Prostate gland (tissue), 2 donors: ENCODE measurements around the gene COMMD1. TPM values are rescaled to one million over a fixed set of nuclear protein-coding genes. Genes with fewer than 3 reads are reported as not detected.

ENCODE experiments used
- DNase-seq: peaks from one replicate; pipeline ENCODE4 v3.0.0-alpha.2; 2019; ENCODE audit warnings: low spot score
- H3K27ac ChIP-seq, 2 donors: fragments of 200-600 bp; sonication (generic); 2 replicates each; pipeline ENCODE4 v1.5.1; 2017 to 2019
- H3K27me3 ChIP-seq: fragments of 200-600 bp; sonication (generic); replicated peaks from 2 replicates; pipeline ENCODE4 v1.5.1; 2019; ENCODE audit not compliant: insufficient read depth
- H3K36me3 ChIP-seq, 2 donors: fragments of 200-600 bp; sonication (generic); 1 replicate in 1 of 2; 2 replicates in 1 of 2; pipeline versions ENCODE4 v1.5.1 to v1.8.1; 2017 to 2019
- H3K4me1 ChIP-seq: fragments of 200-600 bp; sonication (generic); replicated peaks from 2 replicates; pipeline ENCODE4 v1.5.1; 2019
- H3K4me3 ChIP-seq, 2 donors: fragments of 200-600 bp; sonication (generic); 2 replicates each; pipeline ENCODE4 v1.5.1; 2017 to 2019
- H3K9me3 ChIP-seq: fragments of 200-600 bp; sonication (generic); 2 replicates; pipeline ENCODE4 v1.5.1; 2017
- POLR2A ChIP-seq: fragments of 450-650 bp; IDR thresholded peaks from one replicate; pipeline ENCODE4 v1.6.1; 2016; ENCODE audit warnings: antibody characterized with exemption, mild to moderate bottlenecking
- POLR2AphosphoS5 ChIP-seq: sonication (generic); formaldehyde crosslinking; IDR thresholded peaks from one replicate; pipeline ENCODE4 v1.6.1; 2017; ENCODE audit warnings: antibody characterized with exemption
- WGBS: methylation state at CpG from one replicate; pipeline ENCODE4 v1.1.5; 2018; 5-methylcytosine and 5-hydroxymethylcytosine counted together
- intact Hi-C: fragments of 100-400 bp; cut with DNase I; formaldehyde crosslinking; loops from one replicate; pipeline ENCODE4 v1.14.2; 2022
- total RNA-seq, 2 donors: library from RNA; depleted of rRNA; stranded (reverse); fragments of >200 nt; gene quantifications; one replicate each; pipeline ENCODE4 v1.1.0, GENCODE V29; 2016
- TF ChIP-seq, protein P1 (sequence below), 4 experiments: fragments of 200-600 bp in 2 of 4; fragments of 450-650 bp in 2 of 4; sonication (generic) in 2 of 4; IDR thresholded peaks; 1 replicate in 3 of 4; 2 replicates in 1 of 4; pipeline ENCODE4 v1.5.1; 2016 to 2019; ENCODE audit warnings: antibody characterized with exemption in 4 of 4, mild to moderate bottlenecking in 2 of 4, moderate library complexity in 2 of 4

Gene COMMD1
- total RNA-seq, 2 donors from 2014 or later = 41.9 to 63.9 TPM

DNA sequence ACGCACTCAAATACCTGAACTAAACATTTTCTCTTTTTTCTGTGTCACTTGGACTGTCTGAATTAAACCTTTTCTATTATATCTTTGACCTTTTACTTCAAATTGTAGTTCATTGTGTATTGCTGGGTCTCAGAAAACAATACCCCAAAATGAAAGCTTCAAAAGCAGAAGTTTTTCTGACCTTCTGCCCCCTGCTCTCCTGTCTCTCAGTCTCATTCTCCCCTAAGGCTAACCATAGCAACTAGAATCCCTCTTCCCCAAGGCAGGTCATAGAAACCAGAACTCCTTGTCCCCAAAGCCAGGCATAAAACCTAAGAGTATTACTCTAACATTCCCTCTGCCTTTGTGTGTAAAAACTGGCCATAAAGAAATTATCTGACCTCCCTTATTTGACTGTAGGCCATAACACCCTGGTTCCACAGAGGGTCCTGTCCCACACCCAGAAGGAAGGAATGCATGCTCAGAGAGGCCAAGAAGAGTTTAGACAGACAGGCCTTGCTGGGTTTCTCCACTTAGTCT is 197.0 kb downstream of the COMMD1 start:
- no peaks in the 10 kb centered on the region for H3K36me3 ChIP-seq
- WGBS = 96% methylated on average over 1 of the region's 1 CpG
- no peaks in the 10 kb centered on the region for H3K9me3 ChIP-seq
- intact Hi-C loops = no loop called here
- no peaks in the 10 kb centered on the region for H3K4me1 ChIP-seq
- H3K27ac ChIP-seq = no peak overlapping the region
- TF ChIP-seq, protein P1, sequence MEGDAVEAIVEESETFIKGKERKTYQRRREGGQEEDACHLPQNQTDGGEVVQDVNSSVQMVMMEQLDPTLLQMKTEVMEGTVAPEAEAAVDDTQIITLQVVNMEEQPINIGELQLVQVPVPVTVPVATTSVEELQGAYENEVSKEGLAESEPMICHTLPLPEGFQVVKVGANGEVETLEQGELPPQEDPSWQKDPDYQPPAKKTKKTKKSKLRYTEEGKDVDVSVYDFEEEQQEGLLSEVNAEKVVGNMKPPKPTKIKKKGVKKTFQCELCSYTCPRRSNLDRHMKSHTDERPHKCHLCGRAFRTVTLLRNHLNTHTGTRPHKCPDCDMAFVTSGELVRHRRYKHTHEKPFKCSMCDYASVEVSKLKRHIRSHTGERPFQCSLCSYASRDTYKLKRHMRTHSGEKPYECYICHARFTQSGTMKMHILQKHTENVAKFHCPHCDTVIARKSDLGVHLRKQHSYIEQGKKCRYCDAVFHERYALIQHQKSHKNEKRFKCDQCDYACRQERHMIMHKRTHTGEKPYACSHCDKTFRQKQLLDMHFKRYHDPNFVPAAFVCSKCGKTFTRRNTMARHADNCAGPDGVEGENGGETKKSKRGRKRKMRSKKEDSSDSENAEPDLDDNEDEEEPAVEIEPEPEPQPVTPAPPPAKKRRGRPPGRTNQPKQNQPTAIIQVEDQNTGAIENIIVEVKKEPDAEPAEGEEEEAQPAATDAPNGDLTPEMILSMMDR (IDR thresholded peaks at IDR 0.05) = no peak
- TF ChIP-seq POLR2AphosphoS5 (no peak), POLR2A (no peak)
- H3K27me3 ChIP-seq = no peaks in the 10 kb centered on the region
- H3K4me3 ChIP-seq = no peak overlapping the region
- no peak for DNase-seq

DNA sequence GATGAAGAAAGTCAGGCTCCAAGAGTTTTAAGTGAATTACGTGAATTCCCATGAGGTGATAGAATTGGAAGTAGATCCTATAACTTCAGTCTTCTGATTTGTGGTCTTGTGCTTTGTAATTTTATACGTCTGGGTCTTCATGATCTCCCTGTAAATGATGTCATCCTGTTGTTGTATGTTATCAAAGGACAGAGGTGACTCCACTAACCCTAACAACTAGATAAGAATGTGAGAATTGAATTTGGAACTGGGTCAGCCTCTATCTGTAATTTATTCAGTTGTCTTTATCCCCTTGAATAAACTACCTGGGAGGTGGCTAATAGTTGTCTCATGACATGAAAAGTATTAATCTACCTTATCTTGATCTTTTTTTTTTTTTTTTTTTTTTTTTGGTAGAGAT is 204.1 kb downstream of the COMMD1 start:
- no peak overlapping the region for H3K4me3 ChIP-seq
- H3K36me3 ChIP-seq = no peaks in the 10 kb centered on the region
- intact Hi-C loops = no loop called here
- H3K27ac ChIP-seq = no peak overlapping the region
- DNase-seq = no peak
- H3K9me3 ChIP-seq = no peaks in the 10 kb centered on the region
- TF ChIP-seq, protein P1 (IDR thresholded peaks at IDR 0.05) = no peak
- TF ChIP-seq POLR2A (no peak), POLR2AphosphoS5 (no peak)
- no peaks in the 10 kb centered on the region for H3K27me3 ChIP-seq
- H3K4me1 ChIP-seq = no peaks in the 10 kb centered on the region
- 95% methylated on average over 2 of the region's 2 CpGs for WGBS

DNA sequence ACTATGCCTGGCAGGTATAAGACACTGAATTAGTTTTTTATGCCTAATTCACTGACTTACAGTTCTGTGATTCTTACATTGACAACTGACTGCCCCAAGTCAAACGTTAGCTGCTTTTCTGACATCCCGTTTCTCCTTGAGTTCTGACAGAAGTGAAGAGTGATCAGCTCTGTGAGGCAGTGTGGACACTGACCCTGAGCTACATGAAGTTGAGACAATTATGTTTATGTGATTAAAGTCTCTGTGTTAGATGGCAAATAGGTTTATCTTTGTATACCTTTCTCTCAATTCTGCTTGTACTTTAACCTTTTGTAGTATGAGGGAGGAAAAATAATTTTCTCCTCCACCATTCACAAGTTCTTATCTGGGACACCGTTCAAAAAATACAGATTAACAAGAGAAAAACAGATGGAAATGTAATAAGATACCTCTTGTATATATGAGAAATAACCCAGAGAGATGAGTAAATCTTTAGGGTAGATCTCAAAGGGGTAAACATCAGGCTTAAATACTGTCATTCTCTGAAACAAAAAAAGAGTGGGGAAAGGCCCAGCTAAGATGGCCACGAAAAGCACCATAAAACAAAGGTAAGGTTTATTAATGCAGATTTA is 205.0 kb downstream of the COMMD1 start:
- no peaks in the 10 kb centered on the region for H3K9me3 ChIP-seq
- no peak overlapping the region for H3K27ac ChIP-seq
- no peaks in the 10 kb centered on the region for H3K36me3 ChIP-seq
- no peak overlapping the region for H3K4me3 ChIP-seq
- no peak for DNase-seq
- no peaks in the 10 kb centered on the region for H3K4me1 ChIP-seq
- H3K27me3 ChIP-seq = no peaks in the 10 kb centered on the region
- no peak for TF ChIP-seq POLR2AphosphoS5
- no peak for TF ChIP-seq POLR2A
- TF ChIP-seq, protein P1 (IDR thresholded peaks at IDR 0.05) = no peak
- WGBS = 80% methylated on average over 4 of the region's 4 CpGs
- intact Hi-C loops = no loop called here

DNA sequence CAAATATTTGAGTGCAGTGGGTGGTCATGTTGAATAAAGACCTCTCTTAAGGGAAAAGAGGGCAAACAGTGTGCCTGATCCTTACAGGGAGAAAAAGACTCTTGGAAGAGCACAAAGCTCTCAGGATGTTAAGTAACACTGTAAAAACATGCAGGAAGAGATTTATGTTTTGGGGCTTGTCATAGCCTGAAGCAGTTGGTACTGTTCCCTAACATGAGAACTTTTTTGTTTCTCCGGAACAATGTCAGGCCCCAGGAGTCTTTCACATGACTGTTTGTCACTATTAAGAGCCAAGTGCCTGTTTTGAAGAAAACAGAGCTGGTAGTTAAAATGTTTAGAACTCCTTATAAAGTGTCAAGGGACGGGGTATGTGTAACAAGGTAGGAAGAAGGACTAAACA is 206.7 kb downstream of the COMMD1 start:
- no peaks in the 10 kb centered on the region for H3K27me3 ChIP-seq
- intact Hi-C loops = no loop called here
- H3K27ac ChIP-seq = peak overlapping the region; percentile 2 to 7
- TF ChIP-seq POLR2AphosphoS5 (peak; percentile 82), POLR2A (no peak)
- TF ChIP-seq, protein P1 (IDR thresholded peaks at IDR 0.05) = no peak
- no peaks in the 10 kb centered on the region for H3K36me3 ChIP-seq
- WGBS = 8% methylated on average over 2 of the region's 2 CpGs
- no peaks in the 10 kb centered on the region for H3K9me3 ChIP-seq
- no peak overlapping the region for H3K4me3 ChIP-seq
- no peaks in the 10 kb centered on the region for H3K4me1 ChIP-seq
- DNase-seq = peak; percentile 47

DNA sequence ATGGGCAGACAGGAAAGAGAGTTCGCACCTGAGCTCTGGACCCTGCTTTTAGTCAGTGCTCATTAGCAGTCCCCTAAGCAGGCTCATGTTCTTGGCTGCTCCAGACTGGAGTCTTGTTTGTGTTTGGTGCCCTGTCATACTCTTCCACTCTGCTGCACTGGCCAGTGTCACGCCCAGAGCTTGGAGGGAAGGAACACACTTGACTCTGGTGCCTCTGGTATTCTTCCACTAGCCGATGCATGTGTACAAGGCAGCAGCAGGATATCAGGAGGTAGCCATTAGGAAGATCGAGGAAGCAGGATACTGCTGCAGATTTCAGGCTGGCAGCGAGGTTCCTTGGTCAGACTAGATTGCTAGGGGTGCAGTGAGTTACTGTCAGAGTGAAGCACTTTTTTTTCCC is 209.1 kb downstream of the COMMD1 start:
- Histone ChIP-seq H3K4me3 (no peak overlapping the region), H3K9me3 (no peaks in the 10 kb centered on the region), H3K36me3 (no peaks in the 10 kb centered on the region), H3K4me1 (no peaks in the 10 kb centered on the region), H3K27ac (no peak overlapping the region), H3K27me3 (no peaks in the 10 kb centered on the region)
- WGBS = 88% methylated on average over 5 of the region's 5 CpGs
- intact Hi-C loops = no loop called here
- TF ChIP-seq, protein P1 (IDR thresholded peaks at IDR 0.05) = no peak
- no peak for TF ChIP-seq POLR2A
- TF ChIP-seq POLR2AphosphoS5 = no peak
- DNase-seq = no peak
